ENCODE data around the gene CAMTA1. TPM values are rescaled to one million over a fixed set of nuclear protein-coding genes. Genes with fewer than 3 reads are reported as not detected.

The CAMTA1 gene
- total RNA-seq, 2 experiments from 2014 or later, result 43.9 to 73.3 TPM

DNA sequence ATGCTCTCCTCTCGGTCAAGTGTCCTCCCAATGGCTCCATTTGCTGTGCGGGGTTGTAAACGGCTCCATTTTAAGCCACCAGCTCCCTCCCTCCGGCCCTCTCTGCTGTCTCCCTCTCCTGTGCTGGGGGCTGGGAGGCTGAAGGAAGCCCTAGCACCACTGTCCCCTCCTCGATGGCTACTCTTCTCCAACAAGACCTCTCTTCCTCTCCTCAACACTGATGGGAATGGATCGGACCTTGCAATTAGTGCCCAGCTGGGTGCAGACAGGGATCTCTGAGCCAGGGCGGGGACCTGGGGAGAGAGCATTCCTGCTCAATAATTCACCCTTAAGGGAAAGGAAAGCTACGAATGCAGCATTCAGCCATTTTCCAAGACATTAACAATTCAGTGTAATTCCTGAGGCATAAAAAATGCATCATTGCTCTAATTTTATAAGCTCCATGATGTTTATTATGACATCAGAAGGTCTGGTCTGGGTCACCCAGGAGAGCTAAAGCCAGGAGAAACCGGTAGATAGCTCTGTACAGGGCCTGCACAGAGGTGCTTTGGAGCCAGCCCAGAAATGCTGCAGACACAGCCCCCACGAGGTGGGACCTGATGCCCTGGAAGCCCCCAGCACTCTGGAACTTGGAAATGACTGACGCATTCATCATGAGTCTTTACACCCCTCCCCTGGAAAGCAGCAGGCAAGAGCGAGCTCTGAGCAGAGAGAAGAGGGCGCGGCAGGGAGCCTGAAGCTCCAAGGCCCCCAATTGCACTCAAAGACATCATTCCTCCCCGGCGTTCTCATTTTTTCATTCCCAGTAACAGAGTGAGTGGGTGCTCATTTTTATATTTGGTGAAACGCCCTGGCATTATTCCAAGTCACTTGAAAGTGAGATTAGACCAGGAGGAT, 909.6 kb downstream of the CAMTA1 start:
- BruUV-seq (replicated peaks), result no TSS peak
- no peaks in the 10 kb centered on the region for H3K9me2 ChIP-seq (ENCODE audit: insufficient read depth, low read length)
- DNase-seq (ENCODE audit: low spot score), result no peak
- no peak overlapping the region for H2AFZ ChIP-seq (ENCODE audit: low read length)
- H3K79me2 ChIP-seq (ENCODE audit: insufficient read depth, low read depth, low read length), result no peaks in the 10 kb centered on the region
- CTCF ChIA-PET (ENCODE audit: unreplicated experiment), result no interaction called here
- no peak overlapping the region for H3K4me3 ChIP-seq (ENCODE audit: low read depth, low read length, poor library complexity, severe bottlenecking)
- TF ChIP-seq, protein P1, sequence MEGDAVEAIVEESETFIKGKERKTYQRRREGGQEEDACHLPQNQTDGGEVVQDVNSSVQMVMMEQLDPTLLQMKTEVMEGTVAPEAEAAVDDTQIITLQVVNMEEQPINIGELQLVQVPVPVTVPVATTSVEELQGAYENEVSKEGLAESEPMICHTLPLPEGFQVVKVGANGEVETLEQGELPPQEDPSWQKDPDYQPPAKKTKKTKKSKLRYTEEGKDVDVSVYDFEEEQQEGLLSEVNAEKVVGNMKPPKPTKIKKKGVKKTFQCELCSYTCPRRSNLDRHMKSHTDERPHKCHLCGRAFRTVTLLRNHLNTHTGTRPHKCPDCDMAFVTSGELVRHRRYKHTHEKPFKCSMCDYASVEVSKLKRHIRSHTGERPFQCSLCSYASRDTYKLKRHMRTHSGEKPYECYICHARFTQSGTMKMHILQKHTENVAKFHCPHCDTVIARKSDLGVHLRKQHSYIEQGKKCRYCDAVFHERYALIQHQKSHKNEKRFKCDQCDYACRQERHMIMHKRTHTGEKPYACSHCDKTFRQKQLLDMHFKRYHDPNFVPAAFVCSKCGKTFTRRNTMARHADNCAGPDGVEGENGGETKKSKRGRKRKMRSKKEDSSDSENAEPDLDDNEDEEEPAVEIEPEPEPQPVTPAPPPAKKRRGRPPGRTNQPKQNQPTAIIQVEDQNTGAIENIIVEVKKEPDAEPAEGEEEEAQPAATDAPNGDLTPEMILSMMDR (conservative IDR thresholded peaks at IDR 0.05; ENCODE audit: low read length), result no peak
- no peak for TF ChIP-seq EZH2phosphoT487 (IDR thresholded peaks at IDR 0.05; ENCODE audit: borderline replicate concordance, low read depth, low read length)
- no peak overlapping the region for H3K27ac ChIP-seq (ENCODE audit: low read depth, low read length, poor library complexity, severe bottlenecking)
- H3K36me3 ChIP-seq (ENCODE audit: insufficient read depth, low read length), result no peaks in the 10 kb centered on the region
- H3K4me1 ChIP-seq (ENCODE audit: insufficient read depth, low read length, poor library complexity, severe bottlenecking), result no peaks in the 10 kb centered on the region
- no peak overlapping the region for H3K4me2 ChIP-seq (ENCODE audit: low read length)
- intact Hi-C loops (cut with micrococcal nuclease; ENCODE audit: unreplicated experiment), result no loop called here
- H4K20me1 ChIP-seq (ENCODE audit: insufficient read depth, low read length), result no peaks in the 10 kb centered on the region
- no peaks in the 10 kb centered on the region for H3K9me3 ChIP-seq (ENCODE audit: low read length)
- POLR2A ChIA-PET, result interaction anchor here (1.2 kb wide), 1 partner anchor 17 kb away, joined by 4 read pairs; no protein-coding TSS in a partner anchor

DNA sequence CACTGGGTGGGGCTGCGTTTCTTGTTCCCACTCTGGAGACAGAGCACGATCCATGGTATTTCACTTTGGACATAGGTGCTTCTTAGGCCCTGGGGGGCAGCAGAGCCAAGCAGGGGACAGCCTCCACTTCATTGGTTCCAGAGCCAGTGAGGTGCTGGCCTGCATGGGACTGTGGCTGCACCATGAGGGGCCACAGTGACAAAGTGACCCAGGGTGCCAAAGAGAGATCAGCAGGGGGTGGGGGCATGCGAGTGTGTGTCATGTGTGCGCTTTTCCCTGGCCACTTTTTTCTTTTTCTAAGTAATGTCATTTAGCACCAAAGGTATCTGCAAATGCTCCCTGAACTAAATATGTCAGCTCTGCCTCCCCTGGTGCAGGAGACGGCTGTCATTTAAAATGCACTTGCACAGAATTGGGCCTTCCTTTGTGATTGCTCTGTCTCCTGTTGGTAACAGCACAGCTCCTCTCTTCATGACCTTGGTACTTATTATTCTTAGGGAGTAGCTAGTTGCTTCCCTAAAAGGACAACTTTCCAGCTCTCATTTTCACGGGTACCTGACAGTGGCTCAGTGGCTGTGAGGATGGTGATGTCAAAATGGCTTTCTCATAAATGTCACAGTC, 910.4 kb downstream of the CAMTA1 start:
- intact Hi-C loops (cut with micrococcal nuclease; ENCODE audit: unreplicated experiment), result no loop called here
- ChIA-PET POLR2A (interaction anchor here (1.2 kb wide), 1 partner anchor 17 kb away, joined by 4 read pairs; no protein-coding TSS in a partner anchor), CTCF (ENCODE audit: unreplicated experiment) (no interaction called here)
- no peak for TF ChIP-seq EZH2phosphoT487 (IDR thresholded peaks at IDR 0.05; ENCODE audit: borderline replicate concordance, low read depth, low read length)
- TF ChIP-seq, protein P1 (conservative IDR thresholded peaks at IDR 0.05; ENCODE audit: low read length), result no peak
- H4K20me1 ChIP-seq (ENCODE audit: insufficient read depth, low read length), result no peaks in the 10 kb centered on the region
- H3K79me2 ChIP-seq (ENCODE audit: insufficient read depth, low read depth, low read length), result no peaks in the 10 kb centered on the region
- no peaks in the 10 kb centered on the region for H3K4me1 ChIP-seq (ENCODE audit: insufficient read depth, low read length, poor library complexity, severe bottlenecking)
- no peak for DNase-seq (ENCODE audit: low spot score)
- no peak overlapping the region for H3K27ac ChIP-seq (ENCODE audit: low read depth, low read length, poor library complexity, severe bottlenecking)
- H3K36me3 ChIP-seq (ENCODE audit: insufficient read depth, low read length), result no peaks in the 10 kb centered on the region
- H3K9me2 ChIP-seq (ENCODE audit: insufficient read depth, low read length), result no peaks in the 10 kb centered on the region
- H3K9me3 ChIP-seq (ENCODE audit: low read length), result no peaks in the 10 kb centered on the region
- BruUV-seq (replicated peaks), result no TSS peak
- H3K4me2 ChIP-seq (ENCODE audit: low read length), result no peak overlapping the region
- H2AFZ ChIP-seq (ENCODE audit: low read length), result no peak overlapping the region
- H3K4me3 ChIP-seq (ENCODE audit: low read depth, low read length, poor library complexity, severe bottlenecking), result no peak overlapping the region
